Measurements from ENCODE around the gene FGF14.
"Not testable (repeated sequence)": the region's sequence is repeated elsewhere in the genome, so short reads cannot be mapped to it uniquely, and the experiment has no call there.

Gene FGF14

DNA sequence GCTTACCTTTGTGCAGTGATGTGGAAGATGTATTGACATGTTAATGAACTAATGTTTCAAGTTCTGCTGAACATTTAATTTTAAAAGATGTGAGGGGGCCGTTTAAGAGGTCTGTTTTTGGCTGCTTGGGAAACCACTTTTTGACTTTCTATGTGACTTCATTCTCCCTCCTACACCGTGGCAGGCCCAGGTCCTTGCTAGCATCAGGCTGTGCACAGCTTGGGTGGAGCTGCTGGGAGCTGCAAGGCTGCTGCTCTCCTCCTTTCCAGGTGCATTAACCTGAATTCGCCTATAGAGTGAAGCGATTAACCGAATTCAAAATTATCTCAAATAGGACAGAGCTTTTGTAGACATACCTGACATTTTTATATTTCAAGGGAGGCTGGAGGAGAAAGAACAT lies 249.1 kb downstream of the FGF14 start:
- H3K9me3 ChIP-seq (ENCODE audit: insufficient read depth, low read length), result no peaks in the 10 kb centered on the region
- TF ChIP-seq SUZ12 (IDR thresholded peaks at IDR 0.05; ENCODE audit: extremely low read depth, insufficient read depth, insufficient read length) (no peak), YY1 (IDR thresholded peaks at IDR 0.05; ENCODE audit: insufficient read depth, insufficient read length) (no peak), ZNF274 (IDR thresholded peaks at IDR 0.05; ENCODE audit: low read depth, low read length) (no peak)
- no peak for DNase-seq (ENCODE audit: low read depth, low spot score)

DNA sequence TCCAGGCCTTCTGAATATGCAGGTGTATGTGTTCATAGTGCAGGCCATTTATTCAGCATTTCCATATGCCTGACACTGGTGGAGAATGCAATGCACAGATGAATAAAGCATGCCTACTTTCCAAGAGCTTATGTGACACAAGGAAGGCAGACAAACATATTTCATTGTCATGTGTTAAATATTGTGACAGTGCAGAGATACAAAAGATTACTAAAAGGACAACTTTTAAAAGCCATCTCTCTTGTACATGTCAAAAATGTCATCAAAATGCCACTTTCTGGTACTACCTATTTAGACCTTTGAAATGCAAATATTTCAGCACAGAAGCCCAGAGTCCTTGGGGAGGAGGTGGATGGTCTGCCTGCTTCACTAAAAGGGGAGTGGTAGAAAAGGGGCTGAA lies 254.5 kb downstream of the FGF14 start:
- TF ChIP-seq YY1 (IDR thresholded peaks at IDR 0.05; ENCODE audit: insufficient read depth, insufficient read length), result no peak
- no peak for TF ChIP-seq ZNF274 (IDR thresholded peaks at IDR 0.05; ENCODE audit: low read depth, low read length)
- TF ChIP-seq SUZ12 (IDR thresholded peaks at IDR 0.05; ENCODE audit: extremely low read depth, insufficient read depth, insufficient read length), result no peak
- H3K4me1 ChIP-seq (ENCODE audit: insufficient read depth, insufficient read length), result no peaks in the 10 kb centered on the region
- no peaks in the 10 kb centered on the region for H3K27me3 ChIP-seq (ENCODE audit: insufficient read depth, insufficient read length)
- no peaks in the 10 kb centered on the region for H3K36me3 ChIP-seq (ENCODE audit: insufficient read depth, insufficient read length, low read length)
- no peak overlapping the region for H3K9ac ChIP-seq (ENCODE audit: insufficient read length, low read depth)
- DNase-seq (ENCODE audit: low read depth, low spot score), result no peak
- H3K9me3 ChIP-seq (ENCODE audit: insufficient read depth, low read length), result no peaks in the 10 kb centered on the region
- no peak overlapping the region for H3K4me3 ChIP-seq (ENCODE audit: insufficient read length, low read depth)

More for the DNA sequence above, 249.1 kb downstream of the FGF14 start:
- Histone ChIP-seq H3K36me3 (ENCODE audit: insufficient read depth, insufficient read length, low read length) (no peaks in the 10 kb centered on the region), H3K9ac (ENCODE audit: insufficient read length, low read depth) (no peak overlapping the region), H3K4me3 (ENCODE audit: insufficient read length, low read depth) (no peak overlapping the region), H3K4me1 (ENCODE audit: insufficient read depth, insufficient read length) (no peaks in the 10 kb centered on the region), H3K27me3 (ENCODE audit: insufficient read depth, insufficient read length) (no peaks in the 10 kb centered on the region)

- no peaks in the 10 kb centered on the region for H3K27me3 ChIP-seq (ENCODE audit: insufficient read depth, insufficient read length)
- TF ChIP-seq ZNF274 (IDR thresholded peaks at IDR 0.05; ENCODE audit: low read depth, low read length) (no peak), YY1 (IDR thresholded peaks at IDR 0.05; ENCODE audit: insufficient read depth, insufficient read length) (no peak), SUZ12 (IDR thresholded peaks at IDR 0.05; ENCODE audit: extremely low read depth, insufficient read depth, insufficient read length) (no peak)
- H3K4me3 ChIP-seq (ENCODE audit: insufficient read length, low read depth), result no peak overlapping the region
- no peaks in the 10 kb centered on the region for H3K36me3 ChIP-seq (ENCODE audit: insufficient read depth, insufficient read length, low read length)
- H3K9ac ChIP-seq (ENCODE audit: insufficient read length, low read depth), result no peak overlapping the region
- H3K9me3 ChIP-seq (ENCODE audit: insufficient read depth, low read length), result no peaks in the 10 kb centered on the region
- H3K4me1 ChIP-seq (ENCODE audit: insufficient read depth, insufficient read length), result no peaks in the 10 kb centered on the region
- DNase-seq (ENCODE audit: low read depth, low spot score), result no peak
Measured at GRCh38 chr13:102145750-102146149, 256.1 kb downstream of the FGF14 start.

DNA sequence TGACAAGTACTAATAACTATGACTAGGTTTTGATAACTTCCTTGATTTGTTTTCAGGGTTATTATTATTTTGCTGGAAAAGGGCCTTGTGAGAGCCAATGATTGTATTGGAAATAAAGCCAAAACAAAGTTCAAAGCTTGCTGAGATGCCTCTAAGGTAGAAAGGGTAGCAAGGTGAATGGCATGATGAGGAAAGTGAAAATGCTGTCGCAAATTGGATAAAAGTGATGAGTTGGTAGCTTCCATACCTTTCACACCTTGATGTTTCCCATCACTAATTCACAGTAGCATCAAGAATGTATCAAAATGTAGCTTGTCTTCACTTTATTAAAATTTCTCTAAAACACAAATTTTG lies 259.4 kb downstream of the FGF14 start:
- no peak for TF ChIP-seq YY1 (IDR thresholded peaks at IDR 0.05; ENCODE audit: insufficient read depth, insufficient read length)
- H3K27me3 ChIP-seq (ENCODE audit: insufficient read depth, insufficient read length), result no peaks in the 10 kb centered on the region
- no peaks in the 10 kb centered on the region for H3K36me3 ChIP-seq (ENCODE audit: insufficient read depth, insufficient read length, low read length)
- no peaks in the 10 kb centered on the region for H3K9me3 ChIP-seq (ENCODE audit: insufficient read depth, low read length)
- no peak for DNase-seq (ENCODE audit: low read depth, low spot score)
- no peak overlapping the region for H3K9ac ChIP-seq (ENCODE audit: insufficient read length, low read depth)
- H3K4me1 ChIP-seq (ENCODE audit: insufficient read depth, insufficient read length), result no peaks in the 10 kb centered on the region
- H3K4me3 ChIP-seq (ENCODE audit: insufficient read length, low read depth), result no peak overlapping the region

GRCh38 chr13:102141625-102142472 lies 260.0 kb downstream of the FGF14 start:
- H3K9ac ChIP-seq (ENCODE audit: insufficient read length, low read depth), result no peak overlapping the region
- no peaks in the 10 kb centered on the region for H3K4me1 ChIP-seq (ENCODE audit: insufficient read depth, insufficient read length)
- DNase-seq (ENCODE audit: low read depth, low spot score), result no peak
- H3K9me3 ChIP-seq (ENCODE audit: insufficient read depth, low read length), result no peaks in the 10 kb centered on the region
- no peaks in the 10 kb centered on the region for H3K27me3 ChIP-seq (ENCODE audit: insufficient read depth, insufficient read length)
- no peaks in the 10 kb centered on the region for H3K36me3 ChIP-seq (ENCODE audit: insufficient read depth, insufficient read length, low read length)
- no peak overlapping the region for H3K4me3 ChIP-seq (ENCODE audit: insufficient read length, low read depth)
- TF ChIP-seq SUZ12 (IDR thresholded peaks at IDR 0.05; ENCODE audit: extremely low read depth, insufficient read depth, insufficient read length), result no peak
- no peak for TF ChIP-seq YY1 (IDR thresholded peaks at IDR 0.05; ENCODE audit: insufficient read depth, insufficient read length)

DNA sequence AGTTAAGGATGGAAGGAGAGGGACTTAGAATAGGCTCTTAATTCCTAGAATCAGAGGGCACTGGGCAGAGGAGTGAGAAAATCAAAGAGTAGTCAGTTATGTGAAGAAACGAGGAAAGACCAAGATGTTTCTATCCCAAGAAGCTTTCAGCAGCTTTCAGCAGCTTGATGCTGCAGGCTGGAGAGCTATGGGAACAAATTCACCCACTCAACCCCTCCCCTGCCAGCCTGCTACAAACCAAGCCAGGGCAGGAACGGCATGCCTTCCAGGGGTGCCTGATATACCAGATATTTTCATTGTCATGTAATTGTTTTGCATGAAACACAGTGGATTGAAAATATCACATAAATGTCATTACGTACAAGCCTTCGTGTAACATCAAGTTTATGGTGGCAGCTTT lies 262.2 kb downstream of the FGF14 start:
- Histone ChIP-seq H3K4me3 (ENCODE audit: insufficient read length, low read depth) (no peak overlapping the region), H3K36me3 (ENCODE audit: insufficient read depth, insufficient read length, low read length) (no peaks in the 10 kb centered on the region), H3K4me1 (ENCODE audit: insufficient read depth, insufficient read length) (no peaks in the 10 kb centered on the region), H3K27me3 (ENCODE audit: insufficient read depth, insufficient read length) (no peaks in the 10 kb centered on the region), H3K9ac (ENCODE audit: insufficient read length, low read depth) (no peak overlapping the region), H3K9me3 (ENCODE audit: insufficient read depth, low read length) (no peaks in the 10 kb centered on the region)
- no peak for DNase-seq (ENCODE audit: low read depth, low spot score)
- TF ChIP-seq SUZ12 (IDR thresholded peaks at IDR 0.05; ENCODE audit: extremely low read depth, insufficient read depth, insufficient read length) (no peak), YY1 (IDR thresholded peaks at IDR 0.05; ENCODE audit: insufficient read depth, insufficient read length) (no peak), ZNF274 (IDR thresholded peaks at IDR 0.05; ENCODE audit: low read depth, low read length) (no peak)

DNA sequence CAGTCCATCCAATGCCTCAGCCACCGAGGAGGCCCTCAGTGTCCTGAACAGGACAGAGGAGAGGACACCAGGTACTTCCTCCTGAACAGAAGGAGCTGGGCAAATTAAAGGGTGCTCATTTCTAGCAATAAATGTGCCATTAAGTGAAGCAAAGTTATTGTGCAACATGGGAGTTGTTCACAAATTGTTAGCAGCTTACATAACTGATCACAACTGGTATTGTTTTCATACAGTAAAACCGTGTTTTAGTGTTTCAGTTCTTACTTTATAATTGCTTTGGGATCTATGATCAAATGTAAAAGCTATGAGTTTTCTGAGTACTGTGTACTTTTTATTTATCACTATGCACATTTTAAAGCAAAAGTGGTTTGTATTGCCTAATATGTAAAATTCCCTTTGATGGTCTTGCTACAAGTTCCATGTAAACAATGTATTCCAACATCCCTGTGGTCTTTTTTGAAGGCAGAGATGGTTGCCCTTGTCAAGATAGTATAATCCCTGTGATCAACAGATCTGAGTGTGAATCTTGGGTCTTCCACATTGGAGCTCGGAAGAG lies 263.1 kb downstream of the FGF14 start:
- Histone ChIP-seq H3K27me3 (ENCODE audit: insufficient read depth, insufficient read length) (no peaks in the 10 kb centered on the region), H3K4me1 (ENCODE audit: insufficient read depth, insufficient read length) (no peaks in the 10 kb centered on the region), H3K36me3 (ENCODE audit: insufficient read depth, insufficient read length, low read length) (no peaks in the 10 kb centered on the region), H3K9me3 (ENCODE audit: insufficient read depth, low read length) (no peaks in the 10 kb centered on the region), H3K4me3 (ENCODE audit: insufficient read length, low read depth) (no peak overlapping the region), H3K9ac (ENCODE audit: insufficient read length, low read depth) (no peak overlapping the region)
- DNase-seq (ENCODE audit: low read depth, low spot score), result no peak
- no peak for TF ChIP-seq ZNF274 (IDR thresholded peaks at IDR 0.05; ENCODE audit: low read depth, low read length)
- TF ChIP-seq YY1 (IDR thresholded peaks at IDR 0.05; ENCODE audit: insufficient read depth, insufficient read length), result no peak
- no peak for TF ChIP-seq SUZ12 (IDR thresholded peaks at IDR 0.05; ENCODE audit: extremely low read depth, insufficient read depth, insufficient read length)

DNA sequence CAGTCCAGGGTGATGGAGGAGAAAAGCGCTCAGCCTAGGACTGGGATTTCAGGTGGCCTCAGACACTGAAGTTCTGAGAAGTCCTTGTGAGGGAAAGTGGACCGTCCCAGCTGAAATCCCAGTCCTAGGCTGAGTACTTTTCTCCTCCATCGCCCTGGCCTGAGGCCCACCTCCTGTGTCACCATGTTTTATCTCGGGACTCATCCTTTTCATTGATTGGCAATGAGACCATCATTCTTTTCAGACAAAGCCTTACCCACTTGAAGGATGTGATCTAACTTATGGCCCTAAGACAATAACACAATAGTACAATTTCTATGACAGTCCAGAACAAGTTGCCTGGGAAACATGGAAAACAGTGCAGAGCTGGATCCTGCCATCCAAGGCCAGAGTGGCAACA lies 263.9 kb downstream of the FGF14 start:
- DNase-seq (ENCODE audit: low read depth, low spot score); H3K4me3 ChIP-seq (ENCODE audit: insufficient read length, low read depth); H3K27me3 ChIP-seq (ENCODE audit: insufficient read depth, insufficient read length); H3K4me1 ChIP-seq (ENCODE audit: insufficient read depth, insufficient read length); H3K36me3 ChIP-seq (ENCODE audit: insufficient read depth, insufficient read length, low read length); H3K9me3 ChIP-seq (ENCODE audit: insufficient read depth, low read length); H3K9ac ChIP-seq (ENCODE audit: insufficient read length, low read depth): not testable (repeated sequence)
